HS-5 (cell line): ENCODE measurements around the gene TRPM3.

ENCODE experiments used
- DNase-seq: peaks from one replicate; pipeline ENCODE4 v3.0.0-alpha.2; 2012; ENCODE audit warnings: low read depth

Gene TRPM3

DNA sequence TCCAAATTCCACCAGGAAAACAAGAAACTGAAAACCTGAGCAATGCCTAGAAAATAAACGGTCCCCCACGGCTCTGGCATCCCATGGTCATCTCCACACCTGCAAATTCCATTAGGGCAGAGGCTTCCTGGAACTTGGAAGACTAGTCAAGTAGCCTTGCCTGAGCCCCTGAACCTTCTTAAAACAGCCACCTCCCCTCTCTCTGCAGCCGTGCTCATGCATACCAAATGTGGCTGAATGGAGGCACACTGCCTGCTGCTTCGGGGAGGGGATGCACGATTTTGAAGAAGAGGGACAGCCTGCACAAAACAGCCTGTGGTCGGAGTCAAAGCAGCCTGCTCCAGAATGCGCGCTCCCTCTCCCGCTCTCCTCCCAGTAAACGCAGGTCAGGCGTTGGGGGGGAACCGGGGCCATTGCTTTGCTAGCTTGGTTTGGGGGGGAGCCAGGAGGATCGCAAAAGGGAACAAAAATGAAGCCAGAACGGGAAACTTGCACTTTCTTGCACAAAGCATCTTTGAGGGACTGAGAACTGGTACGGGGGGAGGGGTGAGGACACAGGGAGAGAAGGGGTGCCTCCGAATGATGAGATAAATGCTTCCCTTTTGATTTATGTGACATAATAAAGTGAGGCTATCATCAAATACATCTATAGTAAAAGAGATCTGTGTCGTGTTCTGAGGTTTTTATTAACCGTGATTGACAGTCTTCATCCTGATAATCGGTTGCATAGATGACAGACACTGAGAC is at the start of gene TRPM3:
TSS of gene TRPM3 (minus strand) at position 347 of the 747 bp plus-strand sequence. CDS start at position 80, 267 bp downstream.
- no peak for DNase-seq

DNA sequence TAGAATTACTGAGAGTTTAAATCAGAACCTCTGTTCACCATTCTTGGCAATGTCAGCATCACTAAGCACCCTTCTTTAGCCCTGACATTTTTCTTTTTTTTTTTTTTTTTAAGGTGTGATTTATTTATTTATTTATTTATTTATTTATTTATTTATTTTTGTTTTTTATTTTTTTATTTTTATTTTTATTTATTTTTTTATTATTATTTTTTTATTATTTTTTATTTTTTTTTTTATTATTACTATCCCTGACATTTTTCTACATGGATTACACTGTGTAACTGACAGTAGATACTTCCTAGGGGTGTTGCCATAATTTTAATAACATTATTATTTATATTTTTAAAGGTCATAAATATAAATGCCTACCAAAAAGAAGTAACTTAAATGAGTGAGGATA is 47.0 kb upstream of the TRPM3 start:
- no peak for DNase-seq

DNA sequence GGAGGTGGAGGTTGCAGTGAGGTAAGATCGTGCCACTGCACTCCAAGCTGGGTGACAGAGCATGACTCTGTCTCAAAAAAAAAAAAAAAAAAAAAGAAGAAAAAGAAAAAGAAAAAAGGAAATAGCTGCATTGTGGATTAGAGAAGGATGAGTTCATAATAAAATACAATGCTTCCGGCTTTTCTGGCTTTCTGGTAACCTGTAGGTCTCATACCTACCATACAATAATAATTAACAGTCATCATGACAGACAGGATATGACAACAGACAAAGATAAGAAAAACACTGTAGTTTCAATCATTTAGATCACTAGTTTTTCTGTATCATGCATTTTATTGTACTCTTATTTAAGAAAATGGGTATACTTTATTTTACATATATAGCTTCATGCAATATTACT is 40.7 kb upstream of the TRPM3 start:
- DNase-seq = no peak

DNA sequence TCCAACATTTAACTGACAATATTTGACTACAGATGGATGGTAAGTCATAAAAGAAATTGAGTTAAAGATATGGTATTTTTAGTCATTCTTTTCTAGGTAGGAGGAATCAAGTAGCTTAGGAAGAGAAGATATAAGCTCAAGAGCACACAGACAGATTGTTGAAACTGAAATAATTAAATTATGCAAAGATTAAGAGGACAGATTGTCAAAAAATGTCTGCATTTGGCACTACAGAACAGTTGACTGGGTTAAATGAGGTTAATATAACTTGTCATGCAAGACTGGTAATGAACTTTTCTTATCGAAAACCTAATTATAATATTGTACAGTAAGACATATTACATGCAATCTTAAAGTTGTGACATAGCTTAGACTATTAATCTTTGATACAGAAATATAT is 36.3 kb upstream of the TRPM3 start:
- DNase-seq = no peak

DNA sequence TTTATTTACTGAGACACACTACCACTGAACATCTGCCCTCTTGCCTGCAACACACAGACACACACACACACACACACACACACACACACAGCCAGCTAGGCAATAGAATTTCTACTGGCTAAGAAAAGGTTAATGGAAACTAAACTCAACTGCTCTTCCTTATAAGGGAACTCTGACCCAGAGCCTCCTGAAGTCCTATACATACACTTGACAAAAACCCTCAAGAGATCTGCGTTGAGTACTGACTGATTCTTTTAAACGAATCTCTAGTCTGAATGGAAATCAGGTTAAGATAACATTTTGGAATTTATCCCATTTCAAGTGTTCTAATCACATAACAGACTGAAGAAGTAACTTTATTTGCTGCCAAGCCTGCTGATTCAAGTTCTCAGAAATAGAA is 25.9 kb upstream of the TRPM3 start:
- no peak for DNase-seq

DNA sequence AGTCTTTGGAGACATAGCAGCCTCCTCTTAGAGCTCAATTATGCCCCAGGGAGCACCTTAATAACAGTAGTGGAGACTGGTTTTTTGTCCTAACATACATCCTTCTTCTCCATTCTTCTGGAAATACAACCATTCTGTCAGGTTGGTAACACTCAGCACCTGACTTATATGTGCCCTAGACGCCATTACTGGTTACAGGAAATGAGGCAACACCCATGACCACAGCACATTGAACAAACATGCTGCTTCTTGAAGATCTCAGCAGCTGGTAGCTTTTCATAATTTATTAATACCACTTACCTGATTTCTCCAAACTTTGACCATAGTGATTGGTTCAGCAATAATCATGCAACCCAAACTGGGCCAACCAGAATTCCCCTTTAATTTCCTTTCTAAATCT is 25.1 kb upstream of the TRPM3 start:
- DNase-seq = no peak

DNA sequence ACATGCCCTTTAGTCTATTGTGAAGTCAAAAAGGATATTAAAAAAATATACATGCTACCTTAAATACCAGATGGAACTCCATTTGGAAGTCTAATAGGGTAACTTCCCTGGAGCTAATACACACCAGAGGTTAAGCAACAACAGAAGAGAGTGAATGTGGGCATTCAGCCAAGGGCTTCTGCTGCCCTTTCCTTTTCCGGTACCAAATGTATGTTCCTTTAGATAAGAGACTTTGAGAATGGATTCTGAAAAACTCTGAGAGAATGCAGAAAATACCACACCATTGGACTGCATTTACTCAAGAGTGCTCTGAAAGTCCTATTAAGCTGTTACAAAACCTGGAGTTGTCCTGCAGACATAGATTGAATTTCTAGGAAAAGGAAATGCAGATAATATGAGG is 23.8 kb upstream of the TRPM3 start:
- DNase-seq = no peak

DNA sequence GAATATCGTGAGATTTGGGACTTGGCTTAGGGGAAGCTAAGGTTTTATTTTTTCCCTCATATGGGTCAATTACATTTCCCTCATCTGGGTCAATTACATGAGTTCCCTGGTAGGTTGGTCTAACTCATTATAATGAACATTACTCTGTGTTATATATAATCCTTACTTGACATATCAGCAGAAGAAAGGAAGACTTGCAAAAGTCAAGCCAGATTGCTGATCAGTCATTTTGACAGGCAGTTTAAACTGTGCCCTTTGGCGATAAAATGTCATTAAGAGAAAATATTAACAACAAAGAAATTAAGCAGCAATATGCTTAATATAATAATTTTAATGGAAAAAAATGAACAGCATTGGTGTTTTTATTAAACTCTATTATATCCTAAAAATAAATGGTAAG is 23.1 kb upstream of the TRPM3 start:
- DNase-seq = no peak

DNA sequence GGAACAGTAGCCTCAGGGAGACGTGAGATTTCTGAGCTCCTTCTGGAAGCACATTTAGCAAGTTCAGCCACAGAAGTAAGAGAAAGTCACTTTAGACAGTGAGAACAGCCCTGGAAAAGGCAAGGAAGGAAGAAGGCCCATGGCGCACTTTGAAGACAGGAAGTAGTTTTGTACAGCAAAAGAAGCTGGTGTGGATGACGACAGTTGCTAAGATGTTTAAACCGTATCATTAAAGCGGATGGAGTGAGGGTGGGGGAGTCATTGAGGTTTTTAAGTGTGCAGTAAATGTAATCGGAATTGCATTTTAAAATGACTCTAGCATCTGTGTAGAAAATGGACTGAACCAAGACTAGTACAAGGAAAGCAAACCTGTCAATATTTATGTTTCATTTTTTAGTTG is 15.3 kb upstream of the TRPM3 start:
- DNase-seq = no peak

DNA sequence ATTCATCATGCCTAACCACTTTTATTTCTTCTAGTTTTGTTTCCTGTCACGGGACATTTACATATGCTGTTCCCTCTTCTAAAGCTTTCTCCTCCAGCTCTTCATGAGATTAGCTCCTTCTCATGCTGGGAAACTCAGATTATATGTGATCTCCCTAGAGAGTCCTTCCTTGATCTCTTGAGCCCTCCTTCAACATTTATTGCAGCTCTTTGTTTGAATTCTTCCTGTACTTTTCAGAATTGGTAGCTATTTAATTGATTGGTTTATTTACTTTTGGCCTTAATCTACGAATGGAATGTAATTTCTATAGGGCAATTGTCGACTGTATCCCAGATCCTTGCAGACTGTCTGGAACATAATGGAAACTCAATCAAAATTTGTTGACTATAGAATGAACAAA is 9.7 kb upstream of the TRPM3 start:
- no peak for DNase-seq

DNA sequence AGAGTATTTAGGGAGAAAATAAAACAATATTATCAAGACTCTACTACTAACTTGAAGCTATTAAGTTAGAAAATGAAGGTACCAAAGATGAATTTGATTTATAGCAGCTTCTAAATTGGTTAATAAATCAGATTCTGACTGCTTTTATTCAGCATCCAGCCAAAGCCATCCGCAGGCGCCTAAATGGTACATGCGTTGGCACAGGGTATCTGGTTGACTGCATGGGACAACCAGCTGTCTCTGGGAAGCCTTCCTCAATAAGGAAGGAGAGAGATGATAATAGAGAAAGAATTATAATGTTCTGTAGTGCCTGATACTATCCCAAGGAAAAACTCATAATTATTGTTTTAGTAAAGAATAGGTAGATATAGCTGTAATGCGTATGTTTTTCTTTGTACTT is 9.1 kb upstream of the TRPM3 start:
- no peak for DNase-seq

DNA sequence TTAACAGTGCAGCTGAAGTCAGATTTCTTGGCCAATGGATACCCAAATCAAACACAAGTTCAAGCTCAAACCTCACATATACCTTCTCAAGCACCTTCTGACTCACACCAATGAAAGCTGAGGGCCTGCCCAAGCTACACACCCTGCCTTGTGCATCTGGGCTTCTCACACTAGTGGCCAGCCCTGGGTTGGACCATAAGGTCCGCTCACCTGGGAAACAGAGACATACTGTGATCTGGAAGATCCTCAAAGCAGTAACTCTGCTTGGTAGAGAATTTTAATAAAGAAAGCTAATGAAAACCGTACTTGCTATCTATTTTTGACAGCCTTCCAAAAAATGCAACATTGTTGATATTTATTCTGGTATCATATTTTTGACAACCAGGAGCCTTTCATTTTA is 7.4 kb upstream of the TRPM3 start:
- no peak for DNase-seq

DNA sequence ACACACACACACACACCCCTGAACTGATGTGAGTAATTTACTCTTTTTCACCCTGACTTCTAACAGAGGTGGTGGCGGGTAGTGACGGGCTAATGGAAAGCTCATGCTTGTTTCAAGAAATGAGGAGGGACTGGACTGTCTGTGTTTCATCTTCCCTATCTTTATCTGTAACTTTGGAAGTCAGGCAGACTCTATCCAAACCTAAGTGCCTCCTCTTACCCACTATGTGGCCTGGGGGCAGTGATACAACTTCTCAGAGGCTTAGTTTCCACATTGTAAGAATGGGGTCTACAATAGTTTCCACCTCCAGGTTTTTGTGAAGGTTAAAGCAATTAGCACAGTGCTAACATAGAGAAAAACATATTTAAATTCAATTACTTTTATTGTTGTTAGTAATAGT is 5.9 kb upstream of the TRPM3 start:
- no peak for DNase-seq

DNA sequence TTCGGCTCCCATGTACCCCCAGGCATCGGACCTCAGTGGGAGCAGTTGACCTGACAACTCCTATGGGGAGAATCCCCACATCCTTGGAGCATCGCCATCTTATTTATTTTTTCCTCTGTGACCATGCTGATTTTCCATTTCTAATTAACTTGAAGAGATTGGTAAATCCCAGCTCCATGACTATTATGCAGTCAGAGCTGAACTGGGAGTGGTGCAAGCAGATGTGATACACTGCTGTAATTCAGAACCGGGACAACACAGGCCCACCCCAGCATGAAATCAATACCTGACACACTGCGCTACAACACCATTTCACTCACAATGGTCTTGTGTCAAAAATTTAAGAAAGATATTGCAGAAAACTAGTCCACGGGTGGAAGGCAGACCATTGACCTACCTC is 1.0 kb upstream of the TRPM3 start:
- no peak for DNase-seq

DNA sequence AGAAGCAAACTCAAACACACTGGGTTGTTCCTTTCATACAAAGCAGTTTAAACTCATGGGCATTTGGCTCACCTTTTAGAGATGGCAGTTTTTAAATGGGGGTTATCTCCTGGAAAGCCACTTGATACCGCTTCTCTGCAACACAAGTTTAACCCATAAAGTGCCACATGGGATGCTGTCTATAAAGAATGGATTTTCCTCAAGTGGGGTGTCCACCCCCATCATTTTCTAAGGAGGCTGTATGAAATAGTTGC is 528 bp upstream of the TRPM3 start:
- DNase-seq = no peak

DNA sequence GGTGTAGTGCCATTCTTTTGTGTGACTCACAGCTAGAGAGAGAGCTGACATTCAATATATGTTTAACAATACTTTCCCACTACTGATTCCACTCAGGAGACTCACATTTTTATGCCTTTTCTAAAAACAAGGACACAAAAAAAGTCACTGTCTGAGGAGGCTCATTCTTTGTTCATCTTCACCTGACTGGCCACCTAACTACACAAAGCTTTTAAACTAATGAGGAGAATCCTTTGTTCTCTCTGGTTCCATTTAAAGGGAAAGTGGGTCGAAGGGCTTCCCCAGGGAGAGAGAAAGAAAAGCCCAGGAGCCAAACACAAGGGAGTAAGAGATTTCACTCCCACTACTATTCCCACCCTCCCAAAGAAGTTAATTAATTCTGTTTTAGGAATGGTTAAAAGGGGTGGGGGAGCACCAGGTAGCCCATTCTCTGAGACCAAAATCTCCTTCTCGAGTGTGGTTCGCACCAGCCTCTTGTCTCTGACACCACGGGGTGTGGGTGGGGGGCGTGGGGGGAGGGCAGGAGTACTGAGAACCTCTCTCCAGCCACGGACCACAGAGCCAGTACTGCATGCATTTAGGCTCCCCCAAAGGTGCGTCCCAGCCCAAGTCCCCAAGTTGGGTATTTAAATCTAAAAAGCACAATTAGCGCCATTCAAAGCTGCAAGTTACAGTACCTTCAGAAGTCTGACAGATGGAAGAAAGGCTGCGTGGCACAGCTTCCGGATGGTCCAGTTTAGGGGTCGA is 747 bp downstream of the TRPM3 start:
- DNase-seq = no peak

DNA sequence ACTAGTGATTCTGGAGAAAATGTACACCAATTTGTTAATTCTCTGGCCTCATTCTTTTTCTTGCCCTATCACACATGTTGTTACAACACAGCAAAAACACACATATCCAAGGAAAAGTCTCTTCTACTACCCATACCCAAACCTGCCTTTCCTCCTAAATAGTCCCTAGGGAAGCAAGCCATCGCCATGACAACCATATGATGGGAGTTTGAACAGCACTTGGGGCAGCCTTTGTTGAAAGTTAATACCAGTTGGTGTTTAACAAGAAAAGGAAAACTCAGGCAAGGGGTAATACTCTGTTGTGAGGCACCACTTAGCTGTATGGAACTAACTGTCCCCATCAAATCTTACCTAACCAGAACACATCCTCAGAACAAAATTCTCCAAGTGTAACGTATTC is 1.7 kb downstream of the TRPM3 start:
- DNase-seq = no peak

DNA sequence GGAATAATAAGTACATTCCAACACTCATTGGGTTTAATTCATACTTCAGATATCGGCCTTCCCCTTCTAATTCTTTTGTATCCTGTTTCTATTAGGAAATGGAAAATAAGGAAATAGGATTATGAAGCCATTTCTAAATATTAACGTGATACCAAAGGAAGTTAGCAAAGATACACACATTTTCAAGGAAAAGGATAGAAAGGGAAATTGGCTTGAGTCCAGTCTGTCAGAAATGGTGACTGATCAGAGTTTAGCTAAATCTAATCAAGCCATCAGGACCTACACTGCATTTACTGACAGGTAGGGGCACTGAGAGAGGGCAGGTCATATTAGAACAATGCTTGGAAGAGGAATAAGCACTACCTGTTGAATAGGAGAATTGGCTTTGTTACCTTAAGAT is 3.1 kb downstream of the TRPM3 start:
- no peak for DNase-seq

DNA sequence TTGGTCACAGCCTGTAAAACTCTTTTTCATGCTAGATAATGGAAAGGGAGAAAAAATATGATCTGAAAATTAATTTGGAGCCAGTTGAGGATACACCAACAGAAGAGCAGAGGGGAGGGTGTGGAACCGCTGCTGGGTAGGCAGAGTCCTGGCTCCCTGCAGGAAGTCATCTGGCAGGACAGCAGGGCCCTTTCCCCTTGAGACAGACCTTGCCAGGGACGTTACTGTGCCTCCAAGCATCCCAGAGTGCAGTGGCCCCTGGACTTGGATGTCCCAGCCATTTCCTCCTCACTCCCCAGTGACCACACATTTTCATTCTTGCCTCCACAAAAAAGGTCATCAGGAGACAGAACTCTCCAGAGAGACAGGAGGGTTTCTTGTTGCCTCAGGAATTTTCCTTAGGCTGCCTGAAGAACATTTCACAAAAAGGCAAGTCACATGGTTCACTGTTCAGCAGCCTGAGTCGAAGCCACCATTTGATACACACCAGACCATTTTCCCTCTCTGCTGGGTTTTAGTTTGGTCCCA is 5.9 kb downstream of the TRPM3 start:
- DNase-seq = no peak

DNA sequence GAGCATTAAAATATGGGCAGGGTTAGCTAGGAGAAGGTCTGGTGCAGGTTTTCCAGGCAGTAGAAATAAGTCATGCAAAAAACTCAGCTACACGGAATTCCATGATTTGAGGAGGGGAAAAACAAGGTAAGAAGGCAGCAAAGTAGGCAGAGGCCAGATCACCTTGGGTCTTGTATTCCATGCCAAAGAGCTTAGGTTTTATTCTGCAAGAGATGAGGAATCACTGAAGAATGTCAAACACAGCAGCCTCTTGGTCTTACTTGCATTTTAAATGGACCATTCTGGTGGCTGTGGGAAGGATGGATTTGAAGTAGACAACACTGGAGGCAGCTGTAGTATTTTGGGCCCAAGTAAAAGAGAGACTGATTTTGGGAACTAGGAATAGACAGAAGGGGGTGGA is 8.6 kb downstream of the TRPM3 start:
- no peak for DNase-seq

DNA sequence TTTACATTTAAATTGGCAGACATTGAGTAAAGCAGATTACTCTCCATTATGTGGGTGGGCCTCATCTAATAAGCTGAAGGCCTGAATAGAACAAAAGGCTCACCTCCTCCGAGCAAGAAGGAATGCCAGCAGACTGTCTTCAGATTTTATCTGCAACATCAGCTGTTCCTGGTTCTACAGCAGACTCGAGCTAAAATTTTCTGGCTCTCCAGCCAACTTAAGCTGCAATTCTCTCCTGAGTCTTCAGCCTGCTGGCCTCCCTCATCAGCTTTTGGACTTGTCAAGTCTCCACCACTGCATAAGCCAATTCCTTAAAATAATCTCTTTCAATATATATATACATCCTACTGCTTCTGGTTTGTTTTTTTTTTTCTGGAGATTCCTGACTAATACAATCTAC is 12.5 kb downstream of the TRPM3 start:
- no peak for DNase-seq

DNA sequence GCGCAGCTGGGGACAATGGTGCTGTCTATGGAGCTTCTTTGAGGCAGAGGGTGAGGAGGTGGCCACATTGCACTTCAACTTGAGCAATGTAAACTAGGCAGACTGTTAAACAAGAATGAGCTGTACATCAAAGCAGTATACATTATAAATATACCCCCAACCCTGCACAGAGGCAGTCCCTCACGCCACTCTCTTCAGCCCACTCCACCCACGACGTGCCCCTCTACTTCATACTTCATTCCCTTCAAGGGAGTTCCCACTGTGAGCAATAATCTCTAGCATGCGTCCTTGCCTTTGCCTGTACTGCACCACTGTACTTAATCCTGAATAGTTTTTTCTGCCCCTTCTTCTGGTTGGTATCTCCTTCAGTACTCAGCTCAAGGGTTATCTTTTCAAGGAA is 14.4 kb downstream of the TRPM3 start:
- DNase-seq = no peak

DNA sequence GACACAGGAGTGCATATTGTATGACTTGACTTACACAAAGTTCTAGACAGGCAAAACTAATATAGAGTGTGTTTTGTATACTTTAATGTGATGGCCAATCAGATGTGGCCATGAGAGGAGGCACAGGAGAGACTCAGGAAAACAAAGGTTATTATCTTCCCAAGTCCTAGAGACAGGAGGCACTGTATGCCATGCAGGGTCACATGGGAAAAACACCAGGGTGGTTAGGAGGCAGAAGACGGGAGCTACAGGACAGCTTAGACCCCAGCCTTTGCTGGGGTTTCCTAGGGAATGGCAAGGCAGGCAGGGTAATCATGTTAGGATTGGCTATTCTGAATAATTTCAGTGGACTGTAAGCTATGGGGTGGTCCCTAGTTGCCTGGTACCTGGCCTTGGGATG is 16.2 kb downstream of the TRPM3 start:
- DNase-seq = no peak

DNA sequence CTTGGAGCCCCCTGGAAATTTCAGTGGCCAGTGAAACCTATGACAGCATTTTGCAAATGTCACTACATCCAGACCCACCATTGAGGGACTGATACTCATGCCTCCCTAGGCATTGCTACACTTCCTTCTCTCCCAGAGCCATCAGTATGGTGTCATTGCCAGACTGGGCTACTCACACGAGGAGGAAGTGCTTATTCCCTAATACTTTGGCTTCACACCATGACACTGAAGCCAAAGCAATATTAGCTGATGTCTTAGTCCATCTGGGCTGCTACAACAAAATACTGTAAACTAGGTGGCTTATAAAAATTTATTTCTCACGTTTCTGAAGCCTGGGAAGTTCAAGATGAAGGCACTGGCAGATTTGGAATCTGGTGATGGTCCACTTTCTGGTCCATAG is 22.6 kb downstream of the TRPM3 start:
- DNase-seq = no peak
